Measurements from ENCODE around the gene TRIM29.

- TF ChIP-seq EZH2 (IDR thresholded peaks at IDR 0.05; ENCODE audit: low read length, unreplicated experiment): no peak
- TF ChIP-seq, protein P1, sequence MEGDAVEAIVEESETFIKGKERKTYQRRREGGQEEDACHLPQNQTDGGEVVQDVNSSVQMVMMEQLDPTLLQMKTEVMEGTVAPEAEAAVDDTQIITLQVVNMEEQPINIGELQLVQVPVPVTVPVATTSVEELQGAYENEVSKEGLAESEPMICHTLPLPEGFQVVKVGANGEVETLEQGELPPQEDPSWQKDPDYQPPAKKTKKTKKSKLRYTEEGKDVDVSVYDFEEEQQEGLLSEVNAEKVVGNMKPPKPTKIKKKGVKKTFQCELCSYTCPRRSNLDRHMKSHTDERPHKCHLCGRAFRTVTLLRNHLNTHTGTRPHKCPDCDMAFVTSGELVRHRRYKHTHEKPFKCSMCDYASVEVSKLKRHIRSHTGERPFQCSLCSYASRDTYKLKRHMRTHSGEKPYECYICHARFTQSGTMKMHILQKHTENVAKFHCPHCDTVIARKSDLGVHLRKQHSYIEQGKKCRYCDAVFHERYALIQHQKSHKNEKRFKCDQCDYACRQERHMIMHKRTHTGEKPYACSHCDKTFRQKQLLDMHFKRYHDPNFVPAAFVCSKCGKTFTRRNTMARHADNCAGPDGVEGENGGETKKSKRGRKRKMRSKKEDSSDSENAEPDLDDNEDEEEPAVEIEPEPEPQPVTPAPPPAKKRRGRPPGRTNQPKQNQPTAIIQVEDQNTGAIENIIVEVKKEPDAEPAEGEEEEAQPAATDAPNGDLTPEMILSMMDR (conservative IDR thresholded peaks at IDR 0.05; ENCODE audit: low read depth, low read length): no peak
- no peak for TF ChIP-seq EZH2phosphoT487 (IDR thresholded peaks at IDR 0.05; ENCODE audit: borderline replicate concordance, low read length)
These were observed 42.4 kb downstream of the TRIM29 start for GRCh38 chr11:120095516-120095915.

Measured in PC-3 (cell line).